ENCODE results near the gene EFCAB11.

DNA sequence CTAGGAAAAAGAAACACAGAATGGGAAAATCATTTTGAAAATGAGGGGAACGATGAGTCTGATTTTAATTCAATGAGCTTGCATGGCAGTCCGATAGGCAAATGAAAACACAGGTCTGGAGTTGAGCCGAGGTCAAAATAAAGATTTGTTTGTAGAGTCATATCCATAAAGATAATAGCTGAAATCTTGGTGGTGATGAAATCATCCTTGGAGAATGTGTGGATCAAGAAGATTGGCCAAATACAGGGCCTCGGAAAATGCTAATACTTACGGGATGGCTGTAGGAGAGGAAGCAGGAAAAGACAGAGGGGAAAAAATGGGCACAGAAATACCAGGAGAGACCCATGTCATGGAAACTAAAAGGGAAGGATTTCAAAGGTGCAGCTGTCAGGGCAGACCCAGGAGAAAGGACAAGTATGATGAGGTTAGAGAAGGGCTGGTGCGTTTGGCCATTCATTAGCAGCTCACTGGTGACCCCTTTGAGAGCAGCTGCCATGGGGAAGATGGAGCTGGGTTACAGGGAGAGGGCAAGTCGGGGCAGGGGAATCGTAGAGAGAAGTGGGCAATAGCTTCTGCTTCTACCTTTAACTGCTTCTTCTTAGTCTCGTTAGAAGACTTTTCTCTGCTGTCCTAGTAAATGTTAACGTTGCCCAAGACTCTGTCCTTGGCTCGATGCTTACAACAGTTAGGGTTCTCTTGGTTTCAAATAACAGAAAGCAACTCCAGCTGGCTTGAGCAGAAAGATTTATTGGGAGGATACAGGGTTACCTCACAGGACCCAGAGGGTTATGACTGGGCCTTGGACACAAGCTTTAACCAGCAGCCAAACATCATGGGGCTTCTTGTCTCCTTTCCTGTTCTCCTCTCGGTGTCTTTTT is 161.8 kb downstream of the EFCAB11 start:
- TF ChIP-seq, protein P1, sequence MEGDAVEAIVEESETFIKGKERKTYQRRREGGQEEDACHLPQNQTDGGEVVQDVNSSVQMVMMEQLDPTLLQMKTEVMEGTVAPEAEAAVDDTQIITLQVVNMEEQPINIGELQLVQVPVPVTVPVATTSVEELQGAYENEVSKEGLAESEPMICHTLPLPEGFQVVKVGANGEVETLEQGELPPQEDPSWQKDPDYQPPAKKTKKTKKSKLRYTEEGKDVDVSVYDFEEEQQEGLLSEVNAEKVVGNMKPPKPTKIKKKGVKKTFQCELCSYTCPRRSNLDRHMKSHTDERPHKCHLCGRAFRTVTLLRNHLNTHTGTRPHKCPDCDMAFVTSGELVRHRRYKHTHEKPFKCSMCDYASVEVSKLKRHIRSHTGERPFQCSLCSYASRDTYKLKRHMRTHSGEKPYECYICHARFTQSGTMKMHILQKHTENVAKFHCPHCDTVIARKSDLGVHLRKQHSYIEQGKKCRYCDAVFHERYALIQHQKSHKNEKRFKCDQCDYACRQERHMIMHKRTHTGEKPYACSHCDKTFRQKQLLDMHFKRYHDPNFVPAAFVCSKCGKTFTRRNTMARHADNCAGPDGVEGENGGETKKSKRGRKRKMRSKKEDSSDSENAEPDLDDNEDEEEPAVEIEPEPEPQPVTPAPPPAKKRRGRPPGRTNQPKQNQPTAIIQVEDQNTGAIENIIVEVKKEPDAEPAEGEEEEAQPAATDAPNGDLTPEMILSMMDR (IDR thresholded peaks at IDR 0.05) = no peak
- no peak for TF ChIP-seq POLR2A (IDR thresholded peaks at IDR 0.05)

Data from esophagus squamous epithelium (tissue), 4 donors.